Measurements from ENCODE around the gene PCNA.
"Not testable (repeated sequence)": the region's sequence is repeated elsewhere in the genome, so short reads cannot be mapped to it uniquely, and the experiment has no call there.

PCNA gene

DNA sequence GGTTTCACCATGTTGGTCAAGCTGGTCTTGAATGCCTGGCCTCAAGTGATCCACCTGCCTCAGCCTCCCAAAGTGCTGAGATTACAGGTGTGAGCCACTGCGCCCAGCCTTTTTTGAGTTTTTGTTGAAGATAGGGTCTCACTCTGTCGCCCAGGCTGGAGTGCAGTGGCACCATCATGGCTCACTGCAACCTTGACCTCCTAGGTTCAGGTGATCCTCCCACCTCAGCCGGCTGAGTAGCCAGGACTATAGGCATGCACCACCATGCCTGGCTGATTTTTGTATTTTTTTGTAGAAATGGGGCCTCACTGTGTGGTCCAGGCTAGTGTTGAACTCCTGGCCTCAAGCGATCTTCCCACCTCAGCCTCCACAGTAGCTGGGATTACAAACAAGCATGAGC, 47.8 kb downstream of the PCNA start:
- not testable (repeated sequence) for H3K9me3 Mint-ChIP-seq (ENCODE audit: low read depth); H3K36me3 Mint-ChIP-seq; H3K27ac Mint-ChIP-seq; H3K4me1 Mint-ChIP-seq (ENCODE audit: low read depth); H3K27me3 Mint-ChIP-seq; H3K4me3 Mint-ChIP-seq

DNA sequence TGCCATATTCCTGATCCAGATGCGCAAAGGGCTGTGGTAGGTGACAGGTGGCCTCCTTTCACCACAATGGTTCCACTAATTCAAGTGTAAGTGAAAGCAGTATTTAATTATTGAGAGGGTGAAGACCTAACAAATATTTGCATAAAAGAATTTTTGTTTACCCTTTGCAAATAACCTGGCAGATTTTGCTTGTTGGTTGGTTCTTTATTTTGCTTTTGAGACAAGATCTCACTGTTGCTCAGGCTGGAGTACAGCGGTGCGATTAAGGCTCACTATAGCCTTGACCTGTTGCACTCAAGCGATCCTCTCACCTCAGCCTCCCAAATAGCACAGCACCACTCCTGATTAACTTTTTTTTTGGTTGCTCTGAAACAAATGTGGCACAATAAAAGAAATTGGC, 49.2 kb downstream of the PCNA start:
- H3K4me1 Mint-ChIP-seq (ENCODE audit: low read depth) = peaks cover 3% of the 10 kb centered on the region
- H3K9me3 Mint-ChIP-seq (ENCODE audit: low read depth) = no peaks in the 10 kb centered on the region
- no peak overlapping the region for H3K27ac Mint-ChIP-seq
- H3K27me3 Mint-ChIP-seq = no peaks in the 10 kb centered on the region
- no peak overlapping the region for H3K4me3 Mint-ChIP-seq
- peaks cover 2% of the 10 kb centered on the region for H3K36me3 Mint-ChIP-seq

DNA sequence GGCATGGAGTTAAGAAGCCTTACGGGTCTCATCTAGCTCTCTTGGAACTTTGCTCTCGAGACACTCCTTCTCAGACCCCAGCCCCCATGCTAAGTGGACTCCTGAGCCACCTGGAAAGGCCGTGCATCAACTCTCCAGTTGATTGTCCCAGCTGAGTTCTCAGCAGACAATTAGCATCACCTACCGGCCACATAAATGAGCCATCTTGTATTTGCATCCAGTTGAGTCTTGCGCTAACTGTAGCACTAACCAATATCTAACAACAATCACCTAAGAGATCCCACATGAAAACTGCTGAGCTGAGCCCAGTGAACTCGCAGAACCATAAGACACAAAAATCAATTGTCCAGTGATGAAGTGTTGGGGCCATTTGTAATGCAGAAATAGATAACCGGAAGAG, 49.7 kb downstream of the PCNA start:
- no peaks in the 10 kb centered on the region for H3K27me3 Mint-ChIP-seq
- peaks cover 3% of the 10 kb centered on the region for H3K4me1 Mint-ChIP-seq (ENCODE audit: low read depth)
- H3K4me3 Mint-ChIP-seq = no peak overlapping the region
- H3K36me3 Mint-ChIP-seq = peaks cover 2% of the 10 kb centered on the region
- no peaks in the 10 kb centered on the region for H3K9me3 Mint-ChIP-seq (ENCODE audit: low read depth)
- H3K27ac Mint-ChIP-seq = no peak overlapping the region

DNA sequence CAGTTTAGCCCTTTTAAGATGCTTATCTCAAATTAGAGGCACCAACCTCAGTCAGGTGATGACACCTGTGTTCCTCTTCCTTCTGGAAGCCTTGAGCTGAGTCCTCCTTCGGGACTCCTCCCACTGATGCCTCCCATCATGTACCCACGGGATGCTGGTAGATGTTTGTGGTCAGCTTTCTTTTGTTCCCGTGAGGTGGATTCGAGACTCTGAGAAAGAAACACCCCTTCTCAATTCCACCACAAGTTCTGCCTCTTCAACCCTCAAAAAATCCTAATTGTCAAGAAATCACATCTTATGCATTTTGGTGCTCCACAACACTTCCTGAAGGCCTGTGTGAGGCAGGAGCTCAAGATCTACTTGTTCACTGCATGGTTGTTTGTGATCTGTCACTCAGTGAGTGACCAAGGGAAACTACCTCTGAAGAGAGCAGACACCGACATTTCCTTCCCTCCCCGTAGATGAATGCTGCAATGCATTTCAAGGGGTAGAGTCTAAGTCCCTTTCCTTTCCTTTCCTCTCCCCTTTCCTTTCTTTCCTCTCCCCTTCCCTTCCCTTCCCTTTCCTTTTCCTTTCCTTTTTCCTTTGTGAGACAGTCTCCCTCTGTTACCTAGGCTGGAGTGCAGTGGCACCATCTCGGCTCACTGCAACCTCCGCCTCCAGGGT, 50.5 kb downstream of the PCNA start:
- Mint-ChIP-seq H3K27ac (no peak overlapping the region), H3K36me3 (peaks cover 2% of the 10 kb centered on the region), H3K4me3 (no peak overlapping the region), H3K4me1 (ENCODE audit: low read depth) (peaks cover 1% of the 10 kb centered on the region), H3K27me3 (no peaks in the 10 kb centered on the region), H3K9me3 (ENCODE audit: low read depth) (no peaks in the 10 kb centered on the region)

DNA sequence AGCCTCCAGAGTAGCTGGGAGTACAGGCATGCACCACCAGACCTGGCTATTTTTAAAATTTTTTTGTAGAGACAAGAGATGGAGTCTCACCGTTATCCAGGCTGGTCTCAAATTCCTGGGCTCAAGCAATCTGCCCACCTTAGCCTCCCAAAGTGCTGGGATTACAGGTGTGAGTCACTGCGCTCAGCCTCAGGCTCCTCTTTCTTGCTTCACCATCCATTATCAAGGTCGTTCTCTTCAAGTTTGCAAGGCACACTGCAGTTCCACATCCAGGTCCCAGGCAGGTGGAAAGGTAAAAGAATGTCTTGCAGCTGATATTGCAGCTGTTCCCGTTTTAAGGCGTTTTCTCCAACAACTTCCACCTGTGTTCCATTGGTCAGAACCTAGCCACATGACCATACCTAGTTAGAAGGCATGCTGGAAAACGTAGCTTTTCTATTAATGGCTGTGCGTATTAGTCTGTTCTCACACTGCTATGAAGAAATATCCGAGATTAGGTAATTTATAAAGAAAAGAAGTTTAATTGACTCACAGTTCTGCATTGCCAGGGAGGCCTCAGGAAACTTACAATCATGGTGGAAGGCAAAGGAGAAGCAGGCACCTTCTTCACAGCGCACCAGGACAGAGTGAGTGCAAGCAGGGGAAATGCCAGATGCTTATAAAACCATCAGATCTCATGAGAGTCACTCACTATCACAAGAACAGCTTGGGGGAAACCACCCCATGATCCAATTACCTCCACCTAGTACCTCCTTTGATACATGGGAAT, 51.7 kb downstream of the PCNA start:
- Mint-ChIP-seq H3K9me3 (ENCODE audit: low read depth) (no peaks in the 10 kb centered on the region), H3K4me3 (no peak overlapping the region), H3K27me3 (no peaks in the 10 kb centered on the region), H3K4me1 (ENCODE audit: low read depth) (no peaks in the 10 kb centered on the region), H3K27ac (no peak overlapping the region), H3K36me3 (peaks cover 2% of the 10 kb centered on the region)

DNA sequence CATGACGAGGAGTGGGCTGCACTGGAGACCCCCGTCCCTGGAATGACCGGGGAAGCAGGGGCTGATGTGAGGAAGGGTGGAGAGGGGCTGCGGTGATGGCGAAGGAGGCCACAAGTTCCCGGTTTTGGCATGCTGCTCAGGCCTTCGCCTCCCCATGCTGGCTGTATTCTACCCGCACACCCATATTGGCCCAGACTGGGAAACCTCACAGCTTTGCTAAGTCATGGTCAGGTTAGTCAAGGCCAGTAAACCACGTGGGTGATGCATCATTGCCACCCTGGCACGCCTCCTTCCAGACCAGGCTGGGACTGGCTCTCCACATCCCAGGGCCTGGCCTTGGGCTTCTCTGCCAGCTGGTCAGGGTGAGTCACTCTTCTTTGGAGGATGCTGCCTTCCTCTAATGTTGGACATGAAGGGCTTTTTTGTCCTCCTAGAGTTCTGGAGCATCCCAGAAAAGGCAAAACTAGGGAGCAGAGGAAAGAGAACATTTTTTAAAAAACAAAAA, 53.8 kb downstream of the PCNA start:
- Mint-ChIP-seq H3K4me3 (no peak overlapping the region), H3K4me1 (ENCODE audit: low read depth) (no peaks in the 10 kb centered on the region)

DNA sequence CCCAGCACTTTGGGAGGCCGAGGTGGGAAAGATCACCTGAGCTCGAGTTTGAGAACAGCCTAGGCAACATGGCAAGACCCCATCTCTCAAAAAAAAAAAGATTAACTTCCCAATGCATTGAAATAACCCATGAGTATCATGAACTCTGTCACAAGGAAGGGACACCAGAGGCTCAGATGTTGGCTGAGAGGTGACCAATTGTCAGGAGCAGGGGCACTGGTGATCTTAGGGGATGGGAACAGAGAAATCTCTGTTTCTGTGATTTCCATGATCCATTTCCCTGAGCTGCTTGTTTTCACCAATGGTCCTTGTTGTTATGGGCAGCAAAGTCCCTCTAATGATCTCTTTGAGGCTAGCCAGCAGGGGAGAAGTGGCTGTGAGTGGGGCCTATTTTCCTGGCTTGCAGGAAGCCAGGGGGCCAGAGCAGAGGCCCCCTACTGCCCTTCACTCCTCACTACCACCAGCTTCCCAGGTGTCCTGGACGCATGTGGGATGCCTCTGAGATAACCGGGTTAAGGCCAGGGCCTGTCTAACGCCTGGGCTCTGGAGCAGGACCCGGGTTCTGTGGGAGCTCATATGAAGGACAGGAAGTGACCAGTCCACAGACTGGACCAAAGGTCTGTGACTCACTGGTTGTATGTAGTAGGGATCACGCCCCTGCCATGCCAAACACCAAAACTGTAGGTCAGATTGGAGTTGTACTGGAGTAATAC, 54.4 kb downstream of the PCNA start:
- Mint-ChIP-seq H3K27me3 (no peaks in the 10 kb centered on the region), H3K27ac (no peak overlapping the region), H3K36me3 (peaks cover 2% of the 10 kb centered on the region), H3K4me3 (no peak overlapping the region), H3K9me3 (ENCODE audit: low read depth) (no peaks in the 10 kb centered on the region), H3K4me1 (ENCODE audit: low read depth) (no peaks in the 10 kb centered on the region)

More for the DNA sequence above, 53.8 kb downstream of the PCNA start:
- Mint-ChIP-seq H3K27me3 (no peaks in the 10 kb centered on the region), H3K36me3 (peaks cover 2% of the 10 kb centered on the region), H3K27ac (no peak overlapping the region), H3K9me3 (ENCODE audit: low read depth) (no peaks in the 10 kb centered on the region)
